H1 (cell line): ENCODE measurements around the gene PGA5. TPM values are rescaled to one million over a fixed set of nuclear protein-coding genes. Genes with fewer than 3 reads are reported as not detected.
"Not testable (repeated sequence)": the region's sequence is repeated elsewhere in the genome, so short reads cannot be mapped to it uniquely, and the experiment has no call there.

Source experiments
- CTCF ChIA-PET: fragments of 300-600 bp; sonication (Branson Sonifier 250); formaldehyde crosslinking; loops from one replicate; lab custom pipeline; 2021; ENCODE audit not compliant: partially characterized antibody; lab: Charles Lee
- POLR2A ChIA-PET: fragments of 300-600 bp; sonication (Branson Sonifier 250); formaldehyde crosslinking; loops from one replicate; lab custom pipeline; 2021; ENCODE audit warnings: inconsistent platforms; ENCODE audit not compliant: partially characterized antibody; lab: Charles Lee
- DNase-seq, 2 experiments: peaks; one replicate each; pipeline versions ENCODE4 v3.0.0 to v3.0.0-alpha.2; 2010 to 2022; ENCODE audit warnings: low spot score in 2 of 2, low read depth in 1 of 2, mixed read lengths in 1 of 2
- FAIRE-seq: peaks from 2 replicates; lab custom pipeline; 2011; peaks lifted over from hg19 to GRCh38; lab: Jason Lieb, UNC
- H2AFZ ChIP-seq: 2 replicates; pipeline ENCODE4 v1.8.1; 2012; ENCODE audit warnings: low read length, inconsistent platforms
- H2AK5ac ChIP-seq: 2 replicates; pipeline ENCODE4 v1.6.1; 2013; ENCODE audit warnings: low read depth, low read length
- H2BK120ac ChIP-seq: replicated peaks from 2 replicates; pipeline ENCODE3; 2013; ENCODE audit warnings: low read depth, low read length, inconsistent platforms
- H2BK12ac ChIP-seq: 2 replicates; pipeline ENCODE4 v1.6.1; 2013; ENCODE audit warnings: low read depth, low read length
- H2BK15ac ChIP-seq: 2 replicates; pipeline ENCODE4 v1.6.1; 2013; ENCODE audit warnings: low read length
- H2BK20ac ChIP-seq: 2 replicates; pipeline ENCODE4 v1.6.1; 2013; ENCODE audit warnings: low read length
- H2BK5ac ChIP-seq: 2 replicates; pipeline ENCODE4 v1.6.1; 2013; ENCODE audit warnings: low read depth, low read length
- H3K14ac ChIP-seq: 2 replicates; pipeline ENCODE4 v1.6.1; 2013; ENCODE audit warnings: inconsistent platforms; ENCODE audit not compliant: insufficient read length
- H3K18ac ChIP-seq: 2 replicates; pipeline ENCODE4 v1.6.1; 2013; ENCODE audit warnings: low read length; ENCODE audit errors: extremely low read depth
- H3K23ac ChIP-seq: 2 replicates; pipeline ENCODE4 v1.6.1; 2013; ENCODE audit warnings: inconsistent platforms; ENCODE audit not compliant: insufficient read length
- H3K23me2 ChIP-seq: 2 replicates; pipeline ENCODE4 v1.6.1; 2013; ENCODE audit warnings: low read depth, low read length
- H3K27ac ChIP-seq: 2 replicates; pipeline ENCODE4 v1.6.1; 2011; ENCODE audit warnings: low read depth, low read length, inconsistent platforms
- H3K27me3 ChIP-seq, 4 experiments: replicated peaks in 1 of 4; 1 replicate in 1 of 4; 2 replicates in 3 of 4; pipeline versions ENCODE4 v1.6.1 to v1.8.1; 2011 to 2013; ENCODE audit warnings: low read length in 3 of 4, mild to moderate bottlenecking in 3 of 4, inconsistent platforms in 2 of 4, mixed read lengths in 2 of 4, moderate library complexity in 1 of 4; ENCODE audit not compliant: control insufficient read depth in 3 of 4, insufficient read depth in 3 of 4; ENCODE audit errors: extremely low read depth in 1 of 4
- H3K36me3 ChIP-seq, 4 experiments: 2 replicates each; pipeline versions ENCODE4 v1.6.1 to v1.8.1; 2011 to 2013; ENCODE audit warnings: mild to moderate bottlenecking in 4 of 4, low read length in 3 of 4, moderate library complexity in 2 of 4, control low read depth in 1 of 4, inconsistent platforms in 1 of 4; ENCODE audit not compliant: insufficient read depth in 4 of 4, control insufficient read depth in 2 of 4
- H3K4ac ChIP-seq: replicated peaks from 2 replicates; pipeline ENCODE3; 2013; ENCODE audit warnings: low read length, low read depth, mixed read lengths, inconsistent platforms; ENCODE audit not compliant: insufficient read length
- H3K4me1 ChIP-seq, 4 experiments: replicated peaks in 1 of 4; 1 replicate in 1 of 4; 2 replicates in 3 of 4; pipeline versions ENCODE4 v1.6.1 to v1.8.1; 2011 to 2013; ENCODE audit warnings: low read length in 3 of 4, inconsistent platforms in 2 of 4, mixed read lengths in 1 of 4; ENCODE audit not compliant: insufficient read depth in 4 of 4, control insufficient read depth in 3 of 4
- H3K4me2 ChIP-seq, 2 experiments: 2 replicates each; pipeline versions ENCODE4 v1.6.1 to v1.8.1; 2011 to 2013; ENCODE audit warnings: low read depth in 2 of 2, low read length in 2 of 2, control low read depth in 1 of 2, inconsistent platforms in 1 of 2, mild to moderate bottlenecking in 1 of 2; ENCODE audit not compliant: insufficient read depth in 1 of 2
- H3K4me3 ChIP-seq, 4 experiments: fragments of 200-600, 300-600 bp in 1 of 4; sonication (generic), shearing (Covaris generic), sonication (Bioruptor Twin) in 1 of 4; 2 replicates each; pipeline versions ENCODE4 v1.5.1 to v1.8.1; 2011 to 2016; ENCODE audit warnings: low read length in 4 of 4, low read depth in 3 of 4, control low read depth in 2 of 4, inconsistent platforms in 2 of 4, mild to moderate bottlenecking in 2 of 4, mixed read lengths in 1 of 4, moderate library complexity in 1 of 4; ENCODE audit not compliant: insufficient read depth in 2 of 4; ENCODE audit errors: extremely low read depth in 1 of 4
- H3K56ac ChIP-seq: replicated peaks from 2 replicates; pipeline ENCODE3; 2013; ENCODE audit warnings: low read depth, mild to moderate bottlenecking, mixed read lengths, low read length, inconsistent platforms; ENCODE audit not compliant: insufficient read length
- H3K79me1 ChIP-seq: 2 replicates; pipeline ENCODE4 v1.6.1; 2013; ENCODE audit warnings: low read depth, low read length, control low read depth
- H3K79me2 ChIP-seq, 2 experiments: 2 replicates each; pipeline versions ENCODE4 v1.6.1 to v1.8.1; 2012 to 2013; ENCODE audit warnings: low read length in 2 of 2, mild to moderate bottlenecking in 2 of 2, inconsistent platforms in 1 of 2; ENCODE audit not compliant: insufficient read depth in 2 of 2, control insufficient read depth in 1 of 2
- H3K9ac ChIP-seq, 4 experiments: replicated peaks in 1 of 4; 1 replicate in 1 of 4; 2 replicates in 3 of 4; pipeline versions ENCODE4 v1.6.1 to v1.8.1; 2011 to 2013; ENCODE audit warnings: low read depth in 3 of 4, low read length in 3 of 4, control low read depth in 2 of 4, mild to moderate bottlenecking in 2 of 4, moderate library complexity in 2 of 4, inconsistent platforms in 1 of 4; ENCODE audit errors: extremely low read depth in 1 of 4
- H3K9me3 ChIP-seq, 2 experiments: 2 replicates each; pipeline versions ENCODE4 v1.6.1 to v1.8.1; 2012 to 2013; ENCODE audit warnings: mild to moderate bottlenecking in 2 of 2, moderate library complexity in 2 of 2, control low read depth in 1 of 2, inconsistent platforms in 1 of 2, low read depth in 1 of 2, low read length in 1 of 2, mixed read lengths in 1 of 2; ENCODE audit not compliant: insufficient read depth in 2 of 2
- H4K20me1 ChIP-seq, 2 experiments: replicated peaks in 1 of 2; 2 replicates each; pipeline versions ENCODE3 to v1.8.1; 2011 to 2013; ENCODE audit warnings: inconsistent platforms in 2 of 2, low read length in 2 of 2, mild to moderate bottlenecking in 1 of 2; ENCODE audit not compliant: insufficient read depth in 2 of 2, control insufficient read depth in 1 of 2
- H4K5ac ChIP-seq: 2 replicates; pipeline ENCODE4 v1.6.1; 2013; ENCODE audit warnings: low read length, low read depth, mixed read lengths, inconsistent platforms; ENCODE audit not compliant: insufficient read length
- H4K8ac ChIP-seq: 2 replicates; pipeline ENCODE4 v1.8.0; 2013; ENCODE audit warnings: mild to moderate bottlenecking, moderate library complexity, low read length, inconsistent platforms; ENCODE audit not compliant: insufficient read depth; ENCODE audit errors: extremely low read depth
- H4K91ac ChIP-seq: replicated peaks from 2 replicates; pipeline ENCODE3; 2013; ENCODE audit warnings: low read length, mixed read lengths, inconsistent platforms; ENCODE audit not compliant: insufficient read length
- WGBS, 2 experiments: shearing (Covaris generic) in 1 of 2; methylation state at CpG; one replicate each; pipeline versions ENCODE4 v1.1.6 to v1.1.7; 2013 to 2015; ENCODE audit warnings: low lambda C conversion rate in 2 of 2, mixed read lengths in 2 of 2, inconsistent platforms in 1 of 2, low coverage in 1 of 2, missing lambda C conversion rate in 1 of 2; ENCODE audit not compliant: insufficient replicate concordance in 2 of 2, insufficient coverage in 1 of 2, insufficient read length in 1 of 2; ENCODE audit errors: extremely low coverage in 1 of 2, missing lambda C conversion rate in 1 of 2; 5-methylcytosine and 5-hydroxymethylcytosine counted together
- polyA plus RNA-seq, 7 experiments: library from polyadenylated mRNA; depleted of rRNA in 3 of 7; stranded (reverse) in 5 of 7; unstranded in 2 of 7; fragments of >200 nt in 5 of 7; fragments of 200-250 nt in 2 of 7; gene quantifications; 1 replicate in 5 of 7; 2 replicates in 1 of 7; 4 replicates in 1 of 7; pipeline versions ENCODE4 v1.2.1 to v1.2.3, GENCODE V29; 2011 to 2013; ENCODE audit warnings: missing spikeins in 2 of 7, mixed read lengths in 2 of 7
- total RNA-seq: library from RNA; stranded (reverse); fragmentation: NEBNext Ultra II Directional; extraction: Animal tissue kit (Norgen Biotek cat#: 25700); gene quantifications from 2 replicates; pipeline ENCODE4 v1.2.1, GENCODE V29; 2021

PGA5 gene
- total and polyA plus RNA-seq, 2 of the 8 experiments (the other 6 are each of a cell fraction or from before 2014, with no cell fraction given) = 0.67 to 2.0 TPM

GRCh38 chr11:61248071-61248470 lies 7.1 kb downstream of the PGA5 start:
- H3K14ac ChIP-seq, H3K56ac ChIP-seq, H3K9ac ChIP-seq, H3K23ac ChIP-seq, H3K36me3 ChIP-seq, H3K23me2 ChIP-seq, POLR2A ChIA-PET, H3K27ac ChIP-seq, H4K5ac ChIP-seq, H3K79me2 ChIP-seq, H3K79me1 ChIP-seq, H3K18ac ChIP-seq, H2BK20ac ChIP-seq, H2BK12ac ChIP-seq, H2BK5ac ChIP-seq, H3K4me3 ChIP-seq, H4K8ac ChIP-seq, FAIRE-seq, H4K20me1 ChIP-seq, H3K27me3 ChIP-seq, H3K9me3 ChIP-seq, H2BK120ac ChIP-seq, H2BK15ac ChIP-seq, H2AK5ac ChIP-seq, H3K4me1 ChIP-seq, H3K4ac ChIP-seq, DNase-seq, H2AFZ ChIP-seq, H4K91ac ChIP-seq, H3K4me2 ChIP-seq: not testable (repeated sequence)
- CTCF ChIA-PET = interaction anchor here (4.8 kb wide), 1 partner anchor 137 kb away, joined by 19 read pairs; no protein-coding TSS in a partner anchor
- 88% methylated on average over 8 of the region's 9 CpGs; no CpG with 5 or more reads in 1 of the 2 experiments for WGBS, 2 experiments

DNA sequence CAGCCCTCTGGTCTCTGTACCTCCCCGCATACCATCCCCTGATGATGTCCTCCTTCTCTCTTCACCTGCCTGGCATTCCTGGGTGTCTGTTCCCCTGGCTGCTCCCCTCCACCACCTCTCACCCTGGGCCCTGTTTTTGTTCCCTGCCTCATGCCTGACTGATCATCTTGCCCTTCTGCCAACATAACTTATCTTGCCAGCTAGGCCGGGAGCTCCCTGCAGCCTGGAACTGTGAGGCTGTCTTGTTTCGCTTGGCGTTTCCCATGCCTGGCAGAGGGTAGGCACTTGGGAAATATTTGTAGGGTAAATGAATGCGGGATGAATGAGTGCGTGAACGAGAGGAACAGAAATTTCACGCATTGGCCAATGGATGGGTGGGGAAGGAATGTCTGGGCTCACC lies 8.2 kb downstream of the PGA5 start:
- not testable (repeated sequence) for FAIRE-seq, H2AK5ac ChIP-seq

More for the DNA sequence above, 8.2 kb downstream of the PGA5 start:
- H4K5ac ChIP-seq, H3K79me1 ChIP-seq, H4K91ac ChIP-seq, H3K14ac ChIP-seq, H2AFZ ChIP-seq, H3K4me2 ChIP-seq, H3K27ac ChIP-seq, H3K4me1 ChIP-seq, H3K23ac ChIP-seq, H3K4ac ChIP-seq, H2BK12ac ChIP-seq, H2BK15ac ChIP-seq, H4K20me1 ChIP-seq, H4K8ac ChIP-seq, H3K79me2 ChIP-seq, H3K4me3 ChIP-seq, H2BK20ac ChIP-seq, H3K9ac ChIP-seq, H3K36me3 ChIP-seq, H3K18ac ChIP-seq, H2BK120ac ChIP-seq, H3K23me2 ChIP-seq, H3K56ac ChIP-seq, H2BK5ac ChIP-seq, H3K9me3 ChIP-seq, DNase-seq, H3K27me3 ChIP-seq: not testable (repeated sequence)
- WGBS, 2 experiments = 94 to 95% methylated on average over 3 to 8 of the region's 8 CpGs
- CTCF ChIA-PET = interaction anchor here (0.6 to 4.8 kb wide), 3 partner anchors 27 to 136 kb away, joined by 3 to 19 read pairs (median 4); no protein-coding TSS in a partner anchor
- POLR2A ChIA-PET = interaction anchor here (1.4 kb wide), 1 partner anchor 48 kb away, joined by 3 read pairs; no protein-coding TSS in a partner anchor
